Parathyroid adenoma (tissue), 2 donors: ENCODE measurements around the gene CASP7.

Source experiments
- H2AFZ ChIP-seq: fragments of 300-600 bp; sonication (generic); one replicate; pipeline ENCODE4 v1.7.0; 2017; ENCODE audit warnings: antibody characterized with exemption, mild to moderate bottlenecking
- H3K27ac ChIP-seq: fragments of 300-600 bp; sonication (generic); one replicate; pipeline ENCODE4 v1.7.0; 2017
- H3K27me3 ChIP-seq: fragments of 300-600 bp; sonication (generic); one replicate; pipeline ENCODE4 v1.7.0; 2017; ENCODE audit warnings: low read length; ENCODE audit not compliant: control insufficient read depth, insufficient read depth
- H3K36me3 ChIP-seq: fragments of 300-600 bp; sonication (generic); one replicate; pipeline ENCODE4 v1.7.0; 2017; ENCODE audit warnings: low read length; ENCODE audit not compliant: control insufficient read depth, insufficient read depth
- H3K4me1 ChIP-seq: fragments of 300-600 bp; sonication (generic); one replicate; pipeline ENCODE4 v1.7.0; 2017; ENCODE audit warnings: control low read depth
- H3K4me2 ChIP-seq: fragments of 300-600 bp; sonication (generic); one replicate; pipeline ENCODE4 v1.7.0; 2017; ENCODE audit warnings: low read length
- H3K4me3 ChIP-seq: fragments of 300-600 bp; sonication (generic); one replicate; pipeline ENCODE4 v1.7.0; 2017; ENCODE audit warnings: low read depth, low read length
- H3K79me2 ChIP-seq: fragments of 300-600 bp; sonication (generic); one replicate; pipeline ENCODE4 v1.7.0; 2017; ENCODE audit warnings: control low read depth
- H3K9ac ChIP-seq: fragments of 300-600 bp; sonication (generic); one replicate; pipeline ENCODE4 v1.7.0; 2017; ENCODE audit warnings: mild to moderate bottlenecking
- H3K9me3 ChIP-seq: fragments of 300-600 bp; sonication (generic); one replicate; pipeline ENCODE4 v1.7.0; 2017; ENCODE audit warnings: low read length; ENCODE audit not compliant: control insufficient read depth
- CTCF ChIP-seq: fragments of 300-600 bp; sonication (generic); IDR thresholded peaks from one replicate; pipeline ENCODE4 v1.7.0; 2017; ENCODE audit warnings: antibody characterized with exemption, mild to moderate bottlenecking
- donor health status: primary hyperparathyroidism.

The CASP7 gene

GRCh38 chr10:113656896-113657295 lies 22.8 kb upstream of the CASP7 start:
- Histone ChIP-seq H3K9ac (no peak overlapping the region), H3K27me3 (no peaks in the 10 kb centered on the region), H2AFZ (no peak overlapping the region), H3K27ac (no peak overlapping the region), H3K79me2 (no peaks in the 10 kb centered on the region), H3K4me1 (no peaks in the 10 kb centered on the region), H3K4me3 (no peak overlapping the region), H3K36me3 (no peaks in the 10 kb centered on the region), H3K9me3 (no peaks in the 10 kb centered on the region), H3K4me2 (no peak overlapping the region)
- TF ChIP-seq CTCF = no peak

- H3K4me1 ChIP-seq = no peaks in the 10 kb centered on the region
- H3K79me2 ChIP-seq = no peaks in the 10 kb centered on the region
- no peaks in the 10 kb centered on the region for H3K27me3 ChIP-seq
- no peaks in the 10 kb centered on the region for H3K36me3 ChIP-seq
- H3K9ac ChIP-seq = no peak overlapping the region
- H2AFZ ChIP-seq = no peak overlapping the region
- no peak for TF ChIP-seq CTCF
- no peak overlapping the region for H3K27ac ChIP-seq
- H3K4me3 ChIP-seq = no peak overlapping the region
- no peak overlapping the region for H3K4me2 ChIP-seq
- no peaks in the 10 kb centered on the region for H3K9me3 ChIP-seq
Observed at GRCh38 chr10:113657544-113657943, 22.2 kb upstream of the CASP7 start.

- no peaks in the 10 kb centered on the region for H3K79me2 ChIP-seq
- H3K4me2 ChIP-seq = no peak overlapping the region
- TF ChIP-seq CTCF = no peak
- H3K36me3 ChIP-seq = no peaks in the 10 kb centered on the region
- H2AFZ ChIP-seq = no peak overlapping the region
- no peaks in the 10 kb centered on the region for H3K9me3 ChIP-seq
- no peak overlapping the region for H3K27ac ChIP-seq
- no peak overlapping the region for H3K4me3 ChIP-seq
- H3K27me3 ChIP-seq = no peaks in the 10 kb centered on the region
- H3K4me1 ChIP-seq = no peaks in the 10 kb centered on the region
- no peak overlapping the region for H3K9ac ChIP-seq
Observed at GRCh38 chr10:113661332-113661731, 18.4 kb upstream of the CASP7 start.

GRCh38 chr10:113663142-113663541 lies 16.6 kb upstream of the CASP7 start:
- H3K27ac ChIP-seq = no peak overlapping the region
- no peaks in the 10 kb centered on the region for H3K36me3 ChIP-seq
- H3K4me2 ChIP-seq = no peak overlapping the region
- H3K4me1 ChIP-seq = no peaks in the 10 kb centered on the region
- no peaks in the 10 kb centered on the region for H3K79me2 ChIP-seq
- H3K4me3 ChIP-seq = no peak overlapping the region
- no peaks in the 10 kb centered on the region for H3K27me3 ChIP-seq
- H3K9ac ChIP-seq = no peak overlapping the region
- no peaks in the 10 kb centered on the region for H3K9me3 ChIP-seq
- TF ChIP-seq CTCF = no peak
- H2AFZ ChIP-seq = no peak overlapping the region

GRCh38 chr10:113663908-113664307 lies 15.8 kb upstream of the CASP7 start, which contains the start of gene NRAP:
NRAP (minus strand) TSS chr10:113664041; CDS start chr10:113663882, 159 bp downstream.
- Histone ChIP-seq H3K4me1 (no peaks in the 10 kb centered on the region), H3K36me3 (no peaks in the 10 kb centered on the region), H3K4me2 (no peak within 1 kb of the TSS), H3K9me3 (no peaks in the 10 kb centered on the region), H3K27me3 (no peaks in the 10 kb centered on the region), H3K9ac (no peak within 1 kb of the TSS), H3K27ac (no peak within 1 kb of the TSS), H2AFZ (no peak within 1 kb of the TSS), H3K4me3 (no peak within 1 kb of the TSS), H3K79me2 (no peaks in the 10 kb centered on the region)
- TF ChIP-seq CTCF = no peak
